HepG2 (cell line): ENCODE results near the gene CEACAM16. TPM values are rescaled to one million over a fixed set of nuclear protein-coding genes. Genes with fewer than 3 reads are reported as not detected.
A peak's percentile ranks its signal among the peaks of the same experiment; 100 is the strongest.

Source experiments
- FOXO4 ChIP-seq: sonication (generic); formaldehyde crosslinking; conservative IDR thresholded peaks from 2 replicates; pipeline ENCODE4 v1.8.1; 2023; ENCODE audit warnings: missing genetic modification reagents
- GABPA ChIP-seq, 2 experiments: IDR thresholded peaks; 2 replicates each; pipeline ENCODE4 v1.6.1; 2011 to 2016; ENCODE audit warnings: low read depth in 2 of 2, low read length in 1 of 2, missing biosample characterization in 1 of 2, missing genetic modification characterization in 1 of 2
- PAWR ChIP-seq: sonication (generic); formaldehyde crosslinking; IDR thresholded peaks from 2 replicates; pipeline ENCODE4 v1.4.0; 2020; ENCODE audit warnings: missing genetic modification reagents, mild to moderate bottlenecking, borderline replicate concordance
- SSRP1 ChIP-seq: IDR thresholded peaks from 2 replicates; pipeline ENCODE4 v1.6.1; 2016; ENCODE audit warnings: control low read depth
- TGIF2 ChIP-seq: IDR thresholded peaks from 2 replicates; pipeline ENCODE4 v1.6.1; 2016; ENCODE audit warnings: control low read depth, missing compliant biosample characterization
- ZBED4 ChIP-seq: sonication (generic); formaldehyde crosslinking; IDR thresholded peaks from 2 replicates; pipeline ENCODE4 v1.4.0; 2020; ENCODE audit warnings: missing genetic modification reagents, borderline replicate concordance
- ZBTB33 ChIP-seq: sonication (generic); formaldehyde crosslinking; IDR thresholded peaks from 2 replicates; pipeline ENCODE4 v1.4.0; 2020; ENCODE audit warnings: missing genetic modification reagents
- ZNF10 ChIP-seq: sonication (generic); formaldehyde crosslinking; IDR thresholded peaks from 2 replicates; pipeline ENCODE4 v1.4.0; 2020; ENCODE audit warnings: mild to moderate bottlenecking, low read depth, missing genetic modification reagents, borderline replicate concordance
- ZNF329 ChIP-seq: sonication (generic); formaldehyde crosslinking; IDR thresholded peaks from 2 replicates; pipeline ENCODE4 v1.9.0; 2021; ENCODE audit warnings: low read depth, mild to moderate bottlenecking, missing genetic modification reagents
- ZNF501 ChIP-seq: sonication (generic); formaldehyde crosslinking; IDR thresholded peaks from 2 replicates; pipeline ENCODE4 v1.5.1; 2020; ENCODE audit warnings: mild to moderate bottlenecking, moderate library complexity, missing genetic modification reagents
- polyA plus RNA-seq, 8 experiments: library from polyadenylated mRNA; depleted of rRNA in 3 of 8; stranded (reverse) in 7 of 8; unstranded in 1 of 8; fragments of >200 nt; fragmentation: Illumina TruSeq in 4 of 8; extraction: Trizol in 4 of 8; gene quantifications; 2 replicates each; pipeline versions ENCODE4 v1.2.1 to v1.2.3, GENCODE V29; 2011 to 2016; ENCODE audit warnings: low read depth in 4 of 8, missing spikeins in 1 of 8, mixed read lengths in 1 of 8; ENCODE audit not compliant: insufficient read depth in 1 of 8
- total RNA-seq, 5 experiments: library from RNA; depleted of rRNA; stranded (reverse); fragments of >200 nt; fragmentation: Illumina TruSeq; extraction: Trizol; gene quantifications; 2 replicates each; pipeline ENCODE4 v1.2.3, GENCODE V29; 2016; ENCODE audit warnings: low read depth in 1 of 5

The CEACAM16 gene
- total and polyA plus RNA-seq, 2 of the 13 experiments (the other 11 are each of a cell fraction or from before 2014, with no cell fraction given) = not detected

GRCh38 chr19:44696939-44697669, 1.8 kb upstream of the CEACAM16 start (continued):
- no peak for TF ChIP-seq ZBED4 (CRISPR knock-in tag)
- TF ChIP-seq PAWR (CRISPR knock-in tag) = no peak
- TF ChIP-seq ZBTB33 = peak; percentile 96
- TF ChIP-seq FOXO4 (CRISPR knock-in tag) = no peak
- TF ChIP-seq ZNF501 (CRISPR knock-in tag) = 0 out of 2 replicates have a peak, but pooled peaks have one; percentile 37
- TF ChIP-seq SSRP1 (CRISPR knock-in tag) = no peak
- TF ChIP-seq GABPA (IDR thresholded peaks at IDR 0.05; ENCODE audit: low read depth, low read length) = no peak
- TF ChIP-seq GABPA (CRISPR knock-in tag; IDR thresholded peaks at IDR 0.05; ENCODE audit: low read depth) = no peak
- no peak for TF ChIP-seq ZNF10
- TF ChIP-seq ZNF329 (CRISPR knock-in tag) = no peak
- TF ChIP-seq TGIF2 = no peak
